Measurements from ENCODE around the gene EPB41L1. TPM values are rescaled to one million over a fixed set of nuclear protein-coding genes. Genes with fewer than 3 reads are reported as not detected.

Gene EPB41L1
- total RNA-seq, 2 donors from 2014 or later: 17.5 to 18.1 TPM

GRCh38 chr20:36150489-36150846 lies 4.1 kb upstream of the EPB41L1 start:
- no peaks in the 10 kb centered on the region for H3K36me3 ChIP-seq
- H3K4me3 ChIP-seq: no peak overlapping the region
- TF ChIP-seq, protein P1, sequence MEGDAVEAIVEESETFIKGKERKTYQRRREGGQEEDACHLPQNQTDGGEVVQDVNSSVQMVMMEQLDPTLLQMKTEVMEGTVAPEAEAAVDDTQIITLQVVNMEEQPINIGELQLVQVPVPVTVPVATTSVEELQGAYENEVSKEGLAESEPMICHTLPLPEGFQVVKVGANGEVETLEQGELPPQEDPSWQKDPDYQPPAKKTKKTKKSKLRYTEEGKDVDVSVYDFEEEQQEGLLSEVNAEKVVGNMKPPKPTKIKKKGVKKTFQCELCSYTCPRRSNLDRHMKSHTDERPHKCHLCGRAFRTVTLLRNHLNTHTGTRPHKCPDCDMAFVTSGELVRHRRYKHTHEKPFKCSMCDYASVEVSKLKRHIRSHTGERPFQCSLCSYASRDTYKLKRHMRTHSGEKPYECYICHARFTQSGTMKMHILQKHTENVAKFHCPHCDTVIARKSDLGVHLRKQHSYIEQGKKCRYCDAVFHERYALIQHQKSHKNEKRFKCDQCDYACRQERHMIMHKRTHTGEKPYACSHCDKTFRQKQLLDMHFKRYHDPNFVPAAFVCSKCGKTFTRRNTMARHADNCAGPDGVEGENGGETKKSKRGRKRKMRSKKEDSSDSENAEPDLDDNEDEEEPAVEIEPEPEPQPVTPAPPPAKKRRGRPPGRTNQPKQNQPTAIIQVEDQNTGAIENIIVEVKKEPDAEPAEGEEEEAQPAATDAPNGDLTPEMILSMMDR (IDR thresholded peaks at IDR 0.05): no peak
- H3K9me3 ChIP-seq: no peaks in the 10 kb centered on the region
- no peaks in the 10 kb centered on the region for H3K27me3 ChIP-seq
- peaks cover 0 to 54% of the 10 kb centered on the region in 2 donors for H3K4me1 ChIP-seq
- no peak for DNase-seq (ENCODE audit: low spot score)
- no peak overlapping the region for H3K27ac ChIP-seq

GRCh38 chr20:36150847-36151539 lies 3.5 kb upstream of the EPB41L1 start:
- Histone ChIP-seq H3K9me3 (no peaks in the 10 kb centered on the region), H3K4me1 (peaks cover 0 to 54% of the 10 kb centered on the region in 2 donors), H3K27ac (no peak overlapping the region), H3K4me3 (no peak overlapping the region), H3K27me3 (no peaks in the 10 kb centered on the region), H3K36me3 (no peaks in the 10 kb centered on the region)
- TF ChIP-seq, protein P1 (IDR thresholded peaks at IDR 0.05): no peak
- DNase-seq (ENCODE audit: low spot score): no peak

- H3K4me1 ChIP-seq: peaks cover 0 to 59% of the 10 kb centered on the region in 2 donors
- H3K27ac ChIP-seq: peak overlapping the region; percentile 32 to 75
- TF ChIP-seq, protein P1 (IDR thresholded peaks at IDR 0.05): no peak
- DNase-seq (ENCODE audit: low spot score): no peak
- H3K27me3 ChIP-seq: no peaks in the 10 kb centered on the region
- H3K4me3 ChIP-seq: no peak overlapping the region
- H3K9me3 ChIP-seq: no peaks in the 10 kb centered on the region
- H3K36me3 ChIP-seq: no peaks in the 10 kb centered on the region
These were observed 2.3 kb upstream of the EPB41L1 start for GRCh38 chr20:36152261-36152660.

- no peaks in the 10 kb centered on the region for H3K36me3 ChIP-seq
- no peaks in the 10 kb centered on the region for H3K9me3 ChIP-seq
- peaks cover 0 to 51% of the 10 kb centered on the region in 2 donors for H3K4me1 ChIP-seq
- DNase-seq (ENCODE audit: low spot score): no peak
- TF ChIP-seq, protein P1 (IDR thresholded peaks at IDR 0.05): no peak
- no peaks in the 10 kb centered on the region for H3K27me3 ChIP-seq
- H3K27ac ChIP-seq: peak overlapping the region; percentile 75 to 80
- no peak overlapping the region for H3K4me3 ChIP-seq
These were observed 1.3 kb upstream of the EPB41L1 start for GRCh38 chr20:36153204-36153603.

DNA sequence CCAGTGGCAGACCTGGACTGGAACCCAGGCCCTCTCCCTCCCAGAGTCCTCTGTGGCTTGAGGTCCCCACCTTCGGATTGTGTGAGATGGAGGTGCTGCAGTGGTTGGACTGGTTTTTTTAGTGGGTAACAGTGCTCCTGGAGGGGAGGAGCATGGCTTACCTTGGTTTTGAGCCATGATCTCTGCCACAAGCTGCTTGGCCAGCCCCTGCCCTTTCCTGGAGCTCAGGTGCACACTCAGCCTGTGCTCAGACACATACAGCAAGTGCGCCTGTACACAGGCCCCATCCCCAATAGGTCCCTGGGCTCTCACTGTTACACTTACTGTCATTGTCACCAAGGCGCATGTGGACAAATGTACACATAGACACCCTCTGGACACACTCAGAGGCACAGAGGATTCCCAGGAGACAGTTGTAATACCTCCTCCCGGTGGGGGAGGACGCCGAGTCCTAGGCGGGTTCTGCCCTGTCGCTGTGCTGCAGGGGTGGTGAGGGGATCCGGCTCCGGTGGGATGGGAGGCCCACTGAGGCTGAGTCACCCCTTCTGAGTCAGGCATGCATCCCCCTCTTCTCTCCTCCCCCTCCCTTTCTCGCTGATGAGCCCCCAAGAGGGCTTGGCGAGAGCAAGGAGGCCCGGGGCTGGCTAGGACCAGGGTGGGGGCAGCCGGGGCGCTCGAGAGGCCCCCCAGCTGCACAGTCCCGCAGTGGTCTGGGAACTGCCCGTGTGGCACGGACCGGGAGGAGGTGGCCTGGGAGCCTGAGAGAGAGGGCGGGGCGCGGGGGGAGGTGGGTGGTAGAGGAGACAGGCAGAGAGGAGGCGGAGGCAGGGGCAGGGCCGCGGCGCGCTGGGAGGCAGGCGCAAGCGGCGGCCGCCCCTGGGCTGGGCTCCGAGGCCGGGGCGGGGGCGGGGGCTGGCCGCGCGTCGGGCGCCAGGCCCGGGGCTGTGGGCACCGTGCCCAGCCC lies 522 bp upstream of the EPB41L1 start:
- H3K27me3 ChIP-seq: no peaks in the 10 kb centered on the region
- peak; percentile 77 for DNase-seq (ENCODE audit: low spot score)
- no peaks in the 10 kb centered on the region for H3K36me3 ChIP-seq
- peaks cover 0 to 45% of the 10 kb centered on the region in 2 donors for H3K4me1 ChIP-seq
- TF ChIP-seq, protein P1 (IDR thresholded peaks at IDR 0.05): no peak
- H3K4me3 ChIP-seq: peak overlapping the region; percentile 49 to 65
- H3K9me3 ChIP-seq: no peaks in the 10 kb centered on the region
- peak overlapping the region; percentile 75 to 80 for H3K27ac ChIP-seq
